HL-60 (cell line): Measurements from ENCODE around the gene PGAP1.

ENCODE experiments used
- DNase-seq, 2 experiments: peaks; one replicate each; pipeline ENCODE4 v3.0.0-alpha.2; 2010 to 2020; ENCODE audit warnings: low read depth in 1 of 2, low spot score in 1 of 2
- H3K27ac ChIP-seq: fragments of 250-450 bp; sonication (Bioruptor Pico); replicated peaks from 2 replicates; pipeline ENCODE4 v1.5.1; 2020; ENCODE audit warnings: mild to moderate bottlenecking, moderate library complexity
- H3K27me3 ChIP-seq: fragments of 250-450 bp; sonication (Bioruptor Pico); 2 replicates; pipeline ENCODE4 v1.5.1; 2021; ENCODE audit warnings: mild to moderate bottlenecking, moderate library complexity; ENCODE audit not compliant: insufficient read depth, poor library complexity, severe bottlenecking
- H3K4me3 ChIP-seq: replicated peaks from 2 replicates; pipeline ENCODE4 v1.5.1; 2011; ENCODE audit warnings: mild to moderate bottlenecking, control low read depth, low read length; ENCODE audit not compliant: insufficient read depth
- GABPA ChIP-seq: IDR thresholded peaks from 2 replicates; pipeline ENCODE4 v1.6.1; 2012; ENCODE audit warnings: low read depth
- POLR2AphosphoS5 ChIP-seq: IDR thresholded peaks from 2 replicates; pipeline ENCODE4 v1.6.1; 2012; ENCODE audit warnings: low read depth
- SPI1 ChIP-seq: IDR thresholded peaks from 2 replicates; pipeline ENCODE4 v1.6.1; 2012; ENCODE audit warnings: low read depth, mild to moderate bottlenecking, borderline replicate concordance
- TF ChIP-seq, protein P1 (sequence below): IDR thresholded peaks from one replicate; pipeline ENCODE4 v1.5.1; 2011; ENCODE audit warnings: low read length, control low read depth, inconsistent platforms; ENCODE audit not compliant: insufficient read depth
- TF ChIP-seq, protein P2 (sequence below): IDR thresholded peaks from 2 replicates; pipeline ENCODE4 v1.6.1; 2012; ENCODE audit warnings: low read depth; ENCODE audit not compliant: insufficient replicate concordance

Gene PGAP1

DNA sequence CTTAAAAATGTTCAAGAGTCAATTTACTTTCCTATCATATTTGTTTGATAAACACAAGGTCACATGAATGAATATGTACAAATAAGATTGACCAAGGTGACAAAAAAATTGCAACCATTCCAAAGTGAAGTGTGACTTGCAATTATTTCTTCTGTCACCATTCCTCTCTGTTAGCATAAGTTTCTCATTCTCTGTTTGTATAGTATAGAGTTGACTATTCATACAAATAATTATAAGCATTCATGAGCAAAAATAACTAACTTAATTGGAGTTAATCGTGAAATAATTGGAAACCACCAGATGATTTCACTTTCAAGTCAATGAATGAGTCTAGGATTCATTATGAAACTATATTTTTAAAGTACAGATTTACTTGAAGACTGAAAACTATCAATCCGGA, 42.1 kb downstream of the PGAP1 start:
- TF ChIP-seq, protein P1, sequence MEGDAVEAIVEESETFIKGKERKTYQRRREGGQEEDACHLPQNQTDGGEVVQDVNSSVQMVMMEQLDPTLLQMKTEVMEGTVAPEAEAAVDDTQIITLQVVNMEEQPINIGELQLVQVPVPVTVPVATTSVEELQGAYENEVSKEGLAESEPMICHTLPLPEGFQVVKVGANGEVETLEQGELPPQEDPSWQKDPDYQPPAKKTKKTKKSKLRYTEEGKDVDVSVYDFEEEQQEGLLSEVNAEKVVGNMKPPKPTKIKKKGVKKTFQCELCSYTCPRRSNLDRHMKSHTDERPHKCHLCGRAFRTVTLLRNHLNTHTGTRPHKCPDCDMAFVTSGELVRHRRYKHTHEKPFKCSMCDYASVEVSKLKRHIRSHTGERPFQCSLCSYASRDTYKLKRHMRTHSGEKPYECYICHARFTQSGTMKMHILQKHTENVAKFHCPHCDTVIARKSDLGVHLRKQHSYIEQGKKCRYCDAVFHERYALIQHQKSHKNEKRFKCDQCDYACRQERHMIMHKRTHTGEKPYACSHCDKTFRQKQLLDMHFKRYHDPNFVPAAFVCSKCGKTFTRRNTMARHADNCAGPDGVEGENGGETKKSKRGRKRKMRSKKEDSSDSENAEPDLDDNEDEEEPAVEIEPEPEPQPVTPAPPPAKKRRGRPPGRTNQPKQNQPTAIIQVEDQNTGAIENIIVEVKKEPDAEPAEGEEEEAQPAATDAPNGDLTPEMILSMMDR, result no peak
- TF ChIP-seq SPI1, result no peak
- TF ChIP-seq GABPA, result no peak
- TF ChIP-seq, protein P2, sequence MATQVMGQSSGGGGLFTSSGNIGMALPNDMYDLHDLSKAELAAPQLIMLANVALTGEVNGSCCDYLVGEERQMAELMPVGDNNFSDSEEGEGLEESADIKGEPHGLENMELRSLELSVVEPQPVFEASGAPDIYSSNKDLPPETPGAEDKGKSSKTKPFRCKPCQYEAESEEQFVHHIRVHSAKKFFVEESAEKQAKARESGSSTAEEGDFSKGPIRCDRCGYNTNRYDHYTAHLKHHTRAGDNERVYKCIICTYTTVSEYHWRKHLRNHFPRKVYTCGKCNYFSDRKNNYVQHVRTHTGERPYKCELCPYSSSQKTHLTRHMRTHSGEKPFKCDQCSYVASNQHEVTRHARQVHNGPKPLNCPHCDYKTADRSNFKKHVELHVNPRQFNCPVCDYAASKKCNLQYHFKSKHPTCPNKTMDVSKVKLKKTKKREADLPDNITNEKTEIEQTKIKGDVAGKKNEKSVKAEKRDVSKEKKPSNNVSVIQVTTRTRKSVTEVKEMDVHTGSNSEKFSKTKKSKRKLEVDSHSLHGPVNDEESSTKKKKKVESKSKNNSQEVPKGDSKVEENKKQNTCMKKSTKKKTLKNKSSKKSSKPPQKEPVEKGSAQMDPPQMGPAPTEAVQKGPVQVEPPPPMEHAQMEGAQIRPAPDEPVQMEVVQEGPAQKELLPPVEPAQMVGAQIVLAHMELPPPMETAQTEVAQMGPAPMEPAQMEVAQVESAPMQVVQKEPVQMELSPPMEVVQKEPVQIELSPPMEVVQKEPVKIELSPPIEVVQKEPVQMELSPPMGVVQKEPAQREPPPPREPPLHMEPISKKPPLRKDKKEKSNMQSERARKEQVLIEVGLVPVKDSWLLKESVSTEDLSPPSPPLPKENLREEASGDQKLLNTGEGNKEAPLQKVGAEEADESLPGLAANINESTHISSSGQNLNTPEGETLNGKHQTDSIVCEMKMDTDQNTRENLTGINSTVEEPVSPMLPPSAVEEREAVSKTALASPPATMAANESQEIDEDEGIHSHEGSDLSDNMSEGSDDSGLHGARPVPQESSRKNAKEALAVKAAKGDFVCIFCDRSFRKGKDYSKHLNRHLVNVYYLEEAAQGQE, result no peak
- no peak for TF ChIP-seq POLR2AphosphoS5
- no peak for DNase-seq
- Histone ChIP-seq H3K27me3 (no peaks in the 10 kb centered on the region), H3K27ac (no peak overlapping the region), H3K4me3 (no peak overlapping the region)

DNA sequence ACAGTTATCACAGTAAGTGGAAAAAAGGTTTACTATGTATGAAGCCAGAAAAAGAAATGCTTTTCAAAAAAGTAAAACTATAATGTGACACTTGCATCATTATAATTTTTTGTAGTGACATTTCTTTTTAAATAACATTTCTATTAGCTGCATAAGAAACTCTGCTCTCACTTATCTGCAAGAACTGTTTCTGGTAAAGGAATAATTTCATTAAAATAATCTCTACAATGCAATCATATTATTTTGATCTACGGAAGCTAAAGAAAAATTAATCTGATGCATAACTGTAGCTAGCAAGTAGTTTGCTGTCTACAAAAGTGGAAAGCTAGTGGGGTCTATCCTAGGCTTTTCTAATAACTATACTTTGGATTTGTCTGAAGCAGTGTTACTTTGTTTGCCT, 50.1 kb downstream of the PGAP1 start:
- DNase-seq, result no peak
- TF ChIP-seq, protein P2, result no peak
- TF ChIP-seq POLR2AphosphoS5 (no peak), SPI1 (no peak), GABPA (no peak)
- TF ChIP-seq, protein P1, result no peak
- Histone ChIP-seq H3K27ac (no peak overlapping the region), H3K4me3 (no peak overlapping the region), H3K27me3 (no peaks in the 10 kb centered on the region)

DNA sequence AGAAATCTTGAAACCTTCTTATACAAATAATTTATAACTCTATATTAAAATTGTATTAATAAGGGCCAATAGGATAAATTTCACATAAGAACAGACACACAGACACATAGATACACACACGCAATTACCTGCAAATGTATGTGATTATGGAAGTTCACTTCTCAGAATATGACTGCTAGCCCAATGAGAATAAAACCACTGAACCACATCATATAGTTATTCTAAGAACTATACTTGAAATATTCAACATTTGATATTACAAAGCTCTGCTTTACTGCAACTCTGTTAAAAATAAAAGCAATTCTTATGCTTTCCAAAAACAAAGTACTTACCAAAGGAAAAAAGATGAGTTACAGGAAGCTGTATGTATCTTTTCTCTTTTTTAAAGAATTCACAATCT, 51.1 kb downstream of the PGAP1 start:
- no peak overlapping the region for H3K27ac ChIP-seq
- H3K4me3 ChIP-seq, result no peak overlapping the region
- H3K27me3 ChIP-seq, result no peaks in the 10 kb centered on the region
- no peak for DNase-seq
- no peak for TF ChIP-seq POLR2AphosphoS5

DNA sequence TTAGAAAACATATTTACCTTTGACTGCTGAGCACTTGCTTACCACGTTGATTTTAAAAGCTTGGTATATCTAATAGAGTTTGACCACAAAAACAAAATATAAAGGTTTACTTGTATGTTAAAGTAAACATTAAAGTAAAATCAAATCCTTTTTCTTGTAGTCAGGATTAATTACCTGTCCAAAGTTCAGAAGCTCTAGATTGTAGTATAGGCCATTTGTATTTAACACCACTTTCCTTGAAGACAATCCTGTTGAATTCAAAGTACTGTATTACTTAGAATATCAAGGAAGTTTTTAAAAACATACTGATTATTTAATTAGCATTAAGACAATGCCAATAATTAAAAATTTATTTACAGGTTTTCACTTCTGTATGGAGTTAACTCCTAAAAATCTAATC, 53.0 kb downstream of the PGAP1 start:
- Histone ChIP-seq H3K27me3 (no peaks in the 10 kb centered on the region), H3K4me3 (no peak overlapping the region), H3K27ac (no peak overlapping the region)
- DNase-seq, result no peak
- TF ChIP-seq SPI1, result no peak
- no peak for TF ChIP-seq POLR2AphosphoS5
- TF ChIP-seq, protein P2, result no peak
- no peak for TF ChIP-seq GABPA
- TF ChIP-seq, protein P1, result no peak
